ENCODE measurements around the gene CNTN5.
"Not testable (repeated sequence)": the region's sequence is repeated elsewhere in the genome, so short reads cannot be mapped to it uniquely, and the experiment has no call there.

CNTN5 gene

DNA sequence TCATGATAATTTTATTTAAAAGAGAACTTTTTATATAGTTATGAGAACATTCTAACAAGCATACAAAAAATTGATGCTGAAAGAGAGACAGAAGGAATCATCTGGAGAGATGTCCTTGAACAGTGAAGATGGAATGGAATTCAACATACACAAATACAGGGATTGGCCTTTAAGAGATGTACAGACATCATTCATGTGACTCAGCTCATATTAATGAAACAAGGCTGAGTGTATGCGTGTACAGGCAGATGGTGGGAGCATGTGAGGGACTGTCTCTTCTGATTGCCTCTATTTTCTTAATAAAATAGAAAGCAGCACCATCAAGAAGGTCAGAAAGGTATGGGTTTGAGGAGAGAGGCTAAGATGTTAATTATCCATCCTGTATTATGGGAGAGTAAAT lies 793.3 kb downstream of the CNTN5 start:
- H3K4me3 ChIP-seq (ENCODE audit: low read depth, low read length) = no peak overlapping the region
- TF ChIP-seq CTCF (IDR thresholded peaks at IDR 0.05; ENCODE audit: low read depth, low read length, missing control alignments) = no peak
- no peak for DNase-seq (ENCODE audit: low read depth)

DNA sequence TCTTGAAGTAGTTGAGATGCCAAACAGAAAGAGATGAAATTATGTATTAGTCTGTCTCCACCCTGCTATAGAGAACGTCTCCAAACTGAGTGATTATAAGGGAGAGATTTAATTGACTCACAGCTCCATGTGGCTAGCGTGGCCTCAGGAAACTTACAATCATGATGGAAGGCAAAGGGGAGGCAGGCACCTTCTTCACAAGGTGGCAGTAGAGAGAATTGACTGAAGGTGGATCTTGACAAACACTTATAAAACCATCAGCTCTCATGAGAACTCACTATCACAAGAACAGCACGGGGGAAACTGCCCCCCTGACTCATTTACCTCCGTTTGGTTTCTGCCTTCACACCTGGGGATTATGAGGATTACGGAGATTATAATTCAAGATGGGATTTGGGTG lies 794.0 kb downstream of the CNTN5 start:
- TF ChIP-seq CTCF (IDR thresholded peaks at IDR 0.05; ENCODE audit: low read depth, low read length, missing control alignments) = peak; percentile 22
- no peak overlapping the region for H3K4me3 ChIP-seq (ENCODE audit: low read depth, low read length)
- DNase-seq (ENCODE audit: low read depth) = no peak

DNA sequence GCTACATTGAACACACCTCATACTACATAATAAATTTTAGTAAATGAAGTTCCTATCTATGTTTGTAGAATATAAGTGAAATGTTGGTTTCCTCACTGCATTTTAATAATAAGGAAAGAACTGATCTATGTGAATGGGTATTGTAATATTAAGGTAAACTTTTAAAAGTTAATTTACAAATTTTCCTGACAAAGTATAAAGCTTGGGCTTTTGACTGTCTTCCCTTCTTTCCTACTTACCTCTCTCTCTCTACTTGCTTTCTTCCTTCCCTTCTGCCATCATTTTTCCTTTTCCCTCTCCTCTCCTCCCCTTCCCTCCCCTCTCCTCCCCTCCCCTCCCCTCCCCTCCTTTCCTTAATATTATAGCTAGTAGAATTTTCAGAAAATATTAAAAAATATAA lies 798.2 kb downstream of the CNTN5 start:
- no peak for TF ChIP-seq CTCF (IDR thresholded peaks at IDR 0.05; ENCODE audit: low read depth, low read length, missing control alignments)

GRCh38 chr11:99822846-99823565 lies 802.3 kb downstream of the CNTN5 start:
- no peak overlapping the region for H3K4me3 ChIP-seq (ENCODE audit: low read depth, low read length)
- TF ChIP-seq CTCF (IDR thresholded peaks at IDR 0.05; ENCODE audit: low read depth, low read length, missing control alignments) = no peak
- no peak for DNase-seq (ENCODE audit: low read depth)

More for the DNA sequence above, 798.2 kb downstream of the CNTN5 start:
- H3K4me3 ChIP-seq (ENCODE audit: low read depth, low read length) = no peak overlapping the region
- no peak for DNase-seq (ENCODE audit: low read depth)

DNA sequence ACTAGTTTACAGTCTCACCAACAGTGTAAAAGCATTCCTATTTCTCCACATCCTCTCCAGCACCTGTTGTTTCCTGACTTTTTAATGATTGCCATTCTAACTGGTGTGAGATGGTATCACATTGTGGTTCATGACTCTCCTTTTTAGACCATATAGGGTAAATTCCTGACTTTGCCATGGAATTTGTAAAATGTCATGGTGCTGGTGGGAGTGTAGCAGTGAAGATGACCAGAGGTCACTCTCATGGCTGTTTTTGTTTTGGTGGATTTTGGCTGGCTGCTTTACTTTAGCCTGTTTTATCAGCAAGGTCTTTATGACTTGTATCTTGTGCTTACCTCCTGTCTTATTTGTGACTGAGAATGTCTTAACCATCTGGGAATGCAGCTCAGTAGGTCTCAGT lies 816.0 kb downstream of the CNTN5 start:
- DNase-seq (ENCODE audit: low read depth) = not testable (repeated sequence)

GRCh38 chr11:99841885-99842284 lies 821.1 kb downstream of the CNTN5 start:
- H3K4me3 ChIP-seq (ENCODE audit: low read depth, low read length) = no peak overlapping the region
- no peak for DNase-seq (ENCODE audit: low read depth)
- TF ChIP-seq CTCF (IDR thresholded peaks at IDR 0.05; ENCODE audit: low read depth, low read length, missing control alignments) = no peak

More for the DNA sequence above, 816.0 kb downstream of the CNTN5 start:
- not testable (repeated sequence) for H3K4me3 ChIP-seq (ENCODE audit: low read depth, low read length)

- TF ChIP-seq CTCF (IDR thresholded peaks at IDR 0.05; ENCODE audit: low read depth, low read length, missing control alignments) = no peak
- no peak for DNase-seq (ENCODE audit: low read depth)
- no peak overlapping the region for H3K4me3 ChIP-seq (ENCODE audit: low read depth, low read length)
Measured at GRCh38 chr11:99865951-99866350, 845.2 kb downstream of the CNTN5 start.

Data from GM12864 (cell line).